Activated CD4-positive, alpha-beta memory T cell treated with anti-CD3 and anti-CD28 coated beads for 36 hours (primary cell): ENCODE results near the gene ZNF775. TPM values are rescaled to one million over a fixed set of nuclear protein-coding genes. Genes with fewer than 3 reads are reported as not detected.

Experiments
- CTCF ChIA-PET: fragments of 350-600 bp; sonication (Branson Sonifier 250); formaldehyde crosslinking; loops from one replicate; lab custom pipeline; 2021; ENCODE audit warnings: antibody characterized with exemption, inconsistent platforms; lab: Charles Lee
- POLR2A ChIA-PET: fragments of 350-600 bp; sonication (Branson Sonifier 250); formaldehyde crosslinking; loops from one replicate; lab custom pipeline; 2021; ENCODE audit warnings: antibody characterized with exemption; lab: Charles Lee
- DNase-seq: peaks from one replicate; pipeline ENCODE4 v3.0.0-alpha.2; 2020
- H3K27ac Mint-ChIP-seq: one replicate; pipeline ENCODE4 v1.8.0; 2021; ENCODE audit warnings: mixed read lengths
- H3K27me3 Mint-ChIP-seq: one replicate; pipeline ENCODE4 v1.8.0; 2021; ENCODE audit warnings: mixed read lengths
- H3K36me3 Mint-ChIP-seq: one replicate; pipeline ENCODE4 v1.8.0; 2021; ENCODE audit warnings: mixed read lengths
- H3K4me1 Mint-ChIP-seq: one replicate; pipeline ENCODE4 v1.8.0; 2021; ENCODE audit warnings: low read depth, mixed read lengths
- H3K4me3 Mint-ChIP-seq: one replicate; pipeline ENCODE4 v1.8.0; 2021; ENCODE audit warnings: mild to moderate bottlenecking, mixed read lengths
- H3K9me3 Mint-ChIP-seq: one replicate; pipeline ENCODE4 v1.8.0; 2021; ENCODE audit warnings: mixed read lengths
- intact Hi-C: fragments of 100-400 bp; cut with micrococcal nuclease; formaldehyde crosslinking; loops from one replicate; pipeline ENCODE4 v1.15.1; 2023
- total RNA-seq, 2 experiments: library from RNA; stranded (reverse); gene quantifications; one replicate each; pipeline ENCODE4 v1.2.3, GENCODE V29; 2021

Gene ZNF775
- total RNA-seq, 2 experiments from 2014 or later = 6.0 to 6.8 TPM

GRCh38 chr7:150412016-150412415, 32.9 kb downstream of the ZNF775 start:
- CTCF ChIA-PET = interaction anchor here (0.7 to 1.0 kb wide), 2 partner anchors 10 to 56 kb away, joined by 3 read pairs; no protein-coding TSS in a partner anchor
- POLR2A ChIA-PET = no interaction called here
- Mint-ChIP-seq H3K27me3 (no peaks in the 10 kb centered on the region), H3K9me3 (no peaks in the 10 kb centered on the region), H3K4me1 (peaks cover 8% of the 10 kb centered on the region), H3K36me3 (peaks cover 9% of the 10 kb centered on the region), H3K27ac (no peak overlapping the region), H3K4me3 (no peak overlapping the region)
- intact Hi-C loops = no loop called here
- DNase-seq = no peak

DNA sequence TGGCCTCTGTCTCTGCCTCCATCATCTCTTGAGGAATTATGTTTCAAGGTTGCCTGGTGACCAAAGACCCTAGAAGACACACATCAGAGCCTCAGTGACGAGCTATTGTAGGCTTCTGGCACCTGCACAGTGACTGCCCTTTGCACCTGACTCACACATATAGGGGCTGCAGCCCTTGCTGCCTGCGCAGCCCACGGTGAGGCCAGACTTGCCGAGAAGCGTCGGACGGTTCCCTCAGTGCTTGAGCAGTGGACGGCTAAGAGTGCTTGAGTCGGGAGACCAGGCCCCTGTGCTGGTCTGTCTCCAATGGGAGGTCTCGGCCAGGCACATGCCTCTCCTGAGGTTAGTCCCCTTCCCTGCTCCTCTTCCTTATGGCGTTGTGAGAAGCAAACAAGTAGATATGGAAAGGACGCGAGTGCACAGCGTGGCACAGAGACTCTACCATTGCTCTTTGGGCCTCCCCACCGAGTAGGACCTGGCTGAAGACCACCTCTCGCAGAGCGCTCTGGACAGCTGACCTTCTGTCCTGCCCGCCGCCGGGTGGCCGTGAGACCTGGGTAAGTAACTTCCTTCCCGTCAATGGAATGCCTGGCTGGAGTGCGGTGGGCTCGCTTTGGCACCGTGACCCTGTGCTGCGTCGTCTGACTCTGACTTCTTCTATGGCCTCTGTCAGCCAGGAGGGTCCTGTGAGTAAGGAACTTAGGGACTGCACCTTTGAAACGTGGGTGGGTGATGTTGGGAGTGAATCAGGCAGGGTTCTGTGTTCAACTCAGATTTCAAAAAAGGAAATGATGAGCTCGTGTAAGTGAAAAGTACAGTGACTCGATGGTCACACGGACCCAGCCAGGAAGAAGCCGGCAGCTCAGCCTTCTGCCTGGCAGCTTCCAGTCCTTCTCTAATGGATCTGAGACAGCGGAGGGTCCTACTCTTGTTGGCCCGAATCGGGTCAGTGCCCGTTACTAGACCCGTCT, 33.7 kb downstream of the ZNF775 start:
- no peak overlapping the region for H3K27ac Mint-ChIP-seq
- POLR2A ChIA-PET = no interaction called here

GRCh38 chr7:150413640-150414081, 34.5 kb downstream of the ZNF775 start:
- no peak overlapping the region for H3K4me3 Mint-ChIP-seq
- H3K4me1 Mint-ChIP-seq = peaks cover 3% of the 10 kb centered on the region
- intact Hi-C loops = no loop called here
- no peak overlapping the region for H3K27ac Mint-ChIP-seq
- H3K9me3 Mint-ChIP-seq = no peaks in the 10 kb centered on the region
- CTCF ChIA-PET = no interaction called here
- DNase-seq = no peak
- H3K27me3 Mint-ChIP-seq = no peaks in the 10 kb centered on the region
- POLR2A ChIA-PET = no interaction called here
- H3K36me3 Mint-ChIP-seq = peaks cover 5% of the 10 kb centered on the region

More for the DNA sequence above, 33.7 kb downstream of the ZNF775 start:
- Mint-ChIP-seq H3K27me3 (no peaks in the 10 kb centered on the region), H3K4me3 (no peak overlapping the region), H3K36me3 (peaks cover 7% of the 10 kb centered on the region), H3K9me3 (no peaks in the 10 kb centered on the region), H3K4me1 (peaks cover 5% of the 10 kb centered on the region)
- intact Hi-C loops = no loop called here
- CTCF ChIA-PET = interaction anchor here (0.7 to 1.0 kb wide), 2 partner anchors 9 to 57 kb away, joined by 3 read pairs; no protein-coding TSS in a partner anchor
- no peak for DNase-seq

GRCh38 chr7:150415161-150416153, 36.3 kb downstream of the ZNF775 start:
- intact Hi-C loops = no loop called here
- H3K36me3 Mint-ChIP-seq = peaks cover 2% of the 10 kb centered on the region
- no peaks in the 10 kb centered on the region for H3K27me3 Mint-ChIP-seq
- DNase-seq = no peak
- ChIA-PET CTCF (no interaction called here), POLR2A (no interaction called here)
- H3K27ac Mint-ChIP-seq = no peak overlapping the region
- no peaks in the 10 kb centered on the region for H3K4me1 Mint-ChIP-seq
- H3K4me3 Mint-ChIP-seq = no peak overlapping the region
- H3K9me3 Mint-ChIP-seq = no peaks in the 10 kb centered on the region

DNA sequence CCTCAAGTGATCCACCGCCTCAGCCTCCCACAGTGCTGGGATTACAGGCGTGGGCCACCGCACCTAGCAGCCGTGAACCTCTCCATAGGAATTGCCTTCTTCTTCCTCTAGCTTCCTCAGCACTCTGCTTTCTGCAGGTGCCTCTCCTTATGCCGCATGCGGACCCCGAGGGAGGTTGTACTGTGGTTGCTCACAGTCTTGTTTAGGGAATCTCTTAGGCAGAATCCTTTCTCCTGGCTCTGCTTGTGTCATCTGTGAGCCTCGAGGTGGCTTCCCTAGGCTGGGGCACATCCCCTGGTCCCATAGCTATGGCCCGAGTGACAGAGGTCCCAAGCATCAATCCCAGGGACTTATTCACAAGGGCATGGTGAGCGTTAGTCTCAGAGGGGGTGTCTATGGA, 38.1 kb downstream of the ZNF775 start:
- ChIA-PET CTCF (interaction anchor here (1.5 kb wide), 1 partner anchor 132 kb away, joined by 3 read pairs; no protein-coding TSS in a partner anchor), POLR2A (interaction anchor here (0.6 kb wide), 1 partner anchor 98 kb away, joined by 3 read pairs; no protein-coding TSS in a partner anchor)
- Mint-ChIP-seq H3K4me3 (no peak overlapping the region), H3K4me1 (peaks cover 5% of the 10 kb centered on the region), H3K36me3 (no peaks in the 10 kb centered on the region), H3K9me3 (no peaks in the 10 kb centered on the region), H3K27ac (no peak overlapping the region), H3K27me3 (no peaks in the 10 kb centered on the region)
- intact Hi-C loops = no loop called here
- DNase-seq = no peak

- ChIA-PET POLR2A (no interaction called here), CTCF (interaction anchor here (0.8 to 1.5 kb wide), 2 partner anchors 31 to 132 kb away, joined by 3 to 4 read pairs; no protein-coding TSS in a partner anchor)
- Mint-ChIP-seq H3K9me3 (no peaks in the 10 kb centered on the region), H3K4me1 (peaks cover 5% of the 10 kb centered on the region), H3K27me3 (no peaks in the 10 kb centered on the region), H3K27ac (no peak overlapping the region), H3K36me3 (no peaks in the 10 kb centered on the region), H3K4me3 (no peak overlapping the region)
- intact Hi-C loops = no loop called here
- DNase-seq = no peak
These were observed 38.7 kb downstream of the ZNF775 start for GRCh38 chr7:150417863-150418262.

GRCh38 chr7:150420242-150420641, 41.1 kb downstream of the ZNF775 start:
- no peak overlapping the region for H3K27ac Mint-ChIP-seq
- no peaks in the 10 kb centered on the region for H3K36me3 Mint-ChIP-seq
- DNase-seq = no peak
- peaks cover 5% of the 10 kb centered on the region for H3K4me1 Mint-ChIP-seq
- no peak overlapping the region for H3K4me3 Mint-ChIP-seq
- H3K9me3 Mint-ChIP-seq = no peaks in the 10 kb centered on the region
- ChIA-PET POLR2A (no interaction called here), CTCF (interaction anchor here (0.6 to 1.4 kb wide), 4 partner anchors 14 to 94 kb away, joined by 3 to 7 read pairs (median 4); a partner anchor contains a TSS)
- intact Hi-C loops = loop anchor here (2.0 to 5.0 kb wide), 2 partner anchors 43 to 133 kb away; partner anchors contain the start of gene ZNF775
- no peaks in the 10 kb centered on the region for H3K27me3 Mint-ChIP-seq

GRCh38 chr7:150420987-150421674, 42.0 kb downstream of the ZNF775 start:
- ChIA-PET CTCF (interaction anchor here (0.6 to 2.1 kb wide), 17 partner anchors 8 to 343 kb away, joined by 3 to 19 read pairs (median 4); a partner anchor contains a TSS), POLR2A (no interaction called here)
- Mint-ChIP-seq H3K9me3 (no peaks in the 10 kb centered on the region), H3K27ac (no peak overlapping the region), H3K4me3 (no peak overlapping the region), H3K4me1 (peaks cover 5% of the 10 kb centered on the region), H3K27me3 (no peaks in the 10 kb centered on the region), H3K36me3 (no peaks in the 10 kb centered on the region)
- intact Hi-C loops = loop anchor here (1.0 to 5.0 kb wide), 4 partner anchors 15 to 134 kb away; partner anchors contain the start of gene ZNF775
- peak; percentile 91 for DNase-seq

- no peaks in the 10 kb centered on the region for H3K36me3 Mint-ChIP-seq
- H3K27ac Mint-ChIP-seq = no peak overlapping the region
- H3K4me1 Mint-ChIP-seq = peaks cover 5% of the 10 kb centered on the region
These were observed 42.7 kb downstream of the ZNF775 start for GRCh38 chr7:150421831-150422230.

GRCh38 chr7:150425670-150426069, 46.5 kb downstream of the ZNF775 start:
- Mint-ChIP-seq H3K4me3 (no peak overlapping the region), H3K4me1 (peaks cover 5% of the 10 kb centered on the region)
- intact Hi-C loops = no loop called here

More at GRCh38 chr7:150421831-150422230, 42.7 kb downstream of the ZNF775 start:
- POLR2A ChIA-PET = interaction anchor here (0.7 kb wide), 1 partner anchor 519 kb away, joined by 3 read pairs; no protein-coding TSS in a partner anchor
- DNase-seq = no peak
- intact Hi-C loops = loop anchor here (1.0 to 5.0 kb wide), 4 partner anchors 16 to 135 kb away; partner anchors contain the start of gene ZNF775
- H3K9me3 Mint-ChIP-seq = no peaks in the 10 kb centered on the region
- CTCF ChIA-PET = interaction anchor here (0.6 to 2.1 kb wide), 17 partner anchors 9 to 805 kb away, joined by 3 to 19 read pairs (median 4); partner anchors contain the start of gene ABCF2
- H3K27me3 Mint-ChIP-seq = no peaks in the 10 kb centered on the region
- H3K4me3 Mint-ChIP-seq = no peak overlapping the region

More at GRCh38 chr7:150425670-150426069, 46.5 kb downstream of the ZNF775 start:
- ChIA-PET CTCF (no interaction called here), POLR2A (no interaction called here)
- Mint-ChIP-seq H3K27ac (no peak overlapping the region), H3K27me3 (peaks cover 1% of the 10 kb centered on the region), H3K36me3 (no peaks in the 10 kb centered on the region), H3K9me3 (no peaks in the 10 kb centered on the region)
- DNase-seq = no peak
